Stimulated activated CD8-positive, alpha-beta memory T cell treated with anti-CD3 and anti-CD28 coated beads, Interleukin-12 subunit alpha, Interleukin-12 subunit beta, amount 100 ng/mL, for 24 hours (primary cell): ENCODE results near the gene KRTAP10-12.
"Not testable (repeated sequence)": the region's sequence is repeated elsewhere in the genome, so short reads cannot be mapped to it uniquely, and the experiment has no call there.

Experiments used
- DNase-seq: peaks from one replicate; pipeline ENCODE4 v3.0.0-alpha.2; 2020; ENCODE audit errors: extremely low read depth

The KRTAP10-12 gene, protein sequence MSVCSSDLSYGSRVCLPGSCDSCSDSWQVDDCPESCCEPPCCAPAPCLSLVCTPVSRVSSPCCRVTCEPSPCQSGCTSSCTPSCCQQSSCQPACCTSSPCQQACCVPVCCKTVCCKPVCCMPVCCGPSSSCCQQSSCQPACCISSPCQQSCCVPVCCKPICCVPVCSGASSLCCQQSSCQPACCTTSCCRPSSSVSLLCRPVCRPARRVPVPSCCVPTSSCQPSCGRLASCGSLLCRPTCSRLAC

DNA sequence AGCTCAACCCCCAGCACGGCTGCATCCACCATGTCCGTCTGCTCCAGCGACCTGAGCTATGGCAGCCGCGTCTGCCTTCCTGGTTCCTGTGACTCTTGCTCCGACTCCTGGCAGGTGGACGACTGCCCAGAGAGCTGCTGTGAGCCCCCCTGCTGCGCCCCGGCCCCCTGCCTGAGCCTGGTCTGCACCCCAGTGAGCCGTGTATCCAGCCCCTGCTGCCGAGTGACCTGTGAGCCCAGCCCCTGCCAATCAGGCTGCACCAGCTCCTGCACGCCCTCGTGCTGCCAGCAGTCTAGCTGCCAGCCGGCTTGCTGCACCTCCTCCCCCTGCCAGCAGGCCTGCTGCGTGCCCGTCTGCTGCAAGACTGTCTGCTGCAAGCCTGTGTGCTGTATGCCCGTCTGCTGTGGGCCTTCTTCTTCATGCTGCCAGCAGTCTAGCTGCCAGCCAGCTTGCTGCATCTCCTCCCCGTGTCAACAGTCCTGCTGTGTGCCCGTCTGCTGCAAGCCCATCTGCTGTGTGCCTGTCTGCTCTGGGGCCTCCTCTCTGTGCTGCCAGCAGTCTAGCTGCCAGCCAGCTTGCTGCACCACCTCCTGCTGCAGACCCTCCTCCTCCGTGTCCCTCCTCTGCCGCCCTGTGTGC is at the start of gene KRTAP10-12:
Gene KRTAP10-12 (plus strand): TSS at position 1 of the 639 bp plus-strand sequence. CDS start 30 bp downstream, at position 31.
- not testable (repeated sequence) for DNase-seq

DNA sequence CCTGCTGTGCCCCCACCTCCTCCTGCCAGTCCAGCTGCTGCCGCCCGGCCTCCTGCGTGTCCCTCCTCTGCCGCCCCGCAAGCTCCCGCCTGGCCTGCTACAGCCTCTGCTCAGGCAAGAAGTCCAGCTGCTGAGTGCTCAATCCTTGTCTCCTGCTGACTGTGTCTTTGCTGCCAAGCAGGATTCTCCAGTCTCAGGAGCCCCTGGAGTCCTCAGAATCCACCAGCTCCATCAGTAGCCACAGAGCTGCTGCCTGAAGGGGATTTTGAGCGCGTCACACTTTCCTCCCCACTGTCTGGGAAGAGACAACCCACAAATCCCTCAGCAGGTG is 49.8 kb upstream of the KRTAP10-12 start:
- no peak for DNase-seq

DNA sequence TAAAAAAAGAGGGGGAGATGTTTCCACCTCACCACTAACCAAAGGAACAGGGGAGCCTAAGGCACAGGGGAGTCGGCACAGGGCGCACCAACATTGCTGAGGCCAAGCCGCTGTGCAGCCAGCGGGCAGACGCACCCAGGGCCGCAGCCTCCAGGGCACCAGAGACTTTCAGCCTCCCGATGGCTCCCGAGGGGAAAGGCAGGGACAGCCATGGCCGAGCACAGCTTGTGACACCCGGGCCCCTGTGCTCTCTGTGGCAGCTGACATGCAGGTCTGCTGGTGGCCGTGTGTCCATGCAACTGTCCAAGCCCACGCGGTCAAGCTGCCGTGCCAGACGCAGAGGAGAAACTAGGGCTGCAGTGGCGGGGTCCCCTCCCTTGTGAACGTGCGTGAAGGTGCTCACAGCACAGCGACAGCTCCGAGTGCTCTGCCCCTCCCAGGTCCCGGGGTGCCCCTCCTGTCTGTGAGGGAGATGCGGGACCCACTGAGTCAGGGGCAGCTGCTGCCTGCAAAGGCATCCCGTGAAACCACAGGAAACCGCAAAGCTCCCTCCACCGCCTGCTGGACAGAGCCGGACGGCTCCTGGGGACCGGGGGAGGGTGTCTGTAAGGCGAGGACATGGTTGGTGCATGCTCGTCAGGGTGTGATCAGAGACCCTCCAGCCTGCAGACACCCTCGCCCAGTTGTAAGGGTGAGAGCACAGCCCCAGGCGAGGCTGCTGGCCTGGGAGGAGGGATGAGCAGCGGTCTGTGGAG is 48.2 kb upstream of the KRTAP10-12 start:
- DNase-seq = no peak

DNA sequence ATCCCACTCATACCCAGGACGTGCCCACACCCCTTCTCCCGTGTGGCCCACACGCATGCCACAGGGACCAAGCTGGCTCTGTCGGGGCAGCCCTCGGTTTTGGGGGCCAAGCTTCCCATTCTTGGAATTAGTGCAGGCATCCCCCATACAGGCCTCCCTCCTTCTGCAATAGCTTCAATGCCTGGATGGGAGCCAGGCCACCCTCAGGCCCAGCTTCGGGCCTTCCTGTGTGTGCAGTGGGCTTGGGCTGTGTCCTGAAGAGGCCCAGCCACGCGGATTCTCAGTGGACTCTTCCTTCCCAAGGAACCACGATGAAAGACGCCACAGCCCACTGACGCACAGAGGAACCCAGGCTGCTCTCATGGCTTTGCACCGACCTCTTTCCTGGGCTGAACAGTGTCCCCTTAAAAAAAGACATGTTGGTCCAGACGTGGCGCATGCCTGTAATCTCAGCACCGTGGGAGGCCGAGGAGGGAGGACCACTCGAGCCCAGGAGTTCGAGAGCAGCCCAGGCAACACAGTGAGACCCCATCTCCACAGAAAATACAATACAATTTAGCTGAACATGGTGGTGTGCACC is 47.4 kb upstream of the KRTAP10-12 start:
- DNase-seq = no peak

DNA sequence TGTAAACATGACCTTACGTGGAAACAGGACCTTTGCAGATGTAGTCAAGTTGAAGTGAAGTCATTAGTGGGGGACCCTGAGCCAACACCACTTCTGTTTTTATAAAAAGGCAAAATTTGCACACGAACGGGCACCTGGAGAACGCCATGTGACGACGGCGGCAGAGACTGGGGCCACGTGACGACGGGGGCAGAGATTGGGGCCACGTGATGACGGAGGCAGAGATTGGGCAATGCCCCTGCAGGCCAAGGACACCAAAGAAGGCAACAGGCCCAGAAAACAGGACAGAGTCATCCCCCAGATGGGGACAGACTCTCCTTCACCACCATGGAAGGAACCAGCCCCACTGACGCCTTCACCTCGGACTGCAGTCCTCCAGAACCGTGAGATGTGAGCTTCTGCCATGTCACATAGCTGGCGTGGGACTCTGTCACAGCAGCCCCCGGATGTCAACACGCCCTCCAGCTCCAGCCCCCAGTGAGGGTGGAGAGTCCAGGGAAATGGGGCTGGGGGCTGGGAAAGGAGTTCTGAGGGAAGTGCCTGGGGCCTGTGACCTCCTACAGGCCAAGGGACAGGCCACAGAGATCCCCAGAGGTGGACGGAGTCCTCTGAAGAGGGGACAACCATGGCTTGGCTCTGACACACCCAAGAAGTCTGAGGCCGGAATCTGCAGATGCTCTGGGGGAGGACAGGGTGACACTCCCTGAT is 46.6 kb upstream of the KRTAP10-12 start:
- no peak for DNase-seq

DNA sequence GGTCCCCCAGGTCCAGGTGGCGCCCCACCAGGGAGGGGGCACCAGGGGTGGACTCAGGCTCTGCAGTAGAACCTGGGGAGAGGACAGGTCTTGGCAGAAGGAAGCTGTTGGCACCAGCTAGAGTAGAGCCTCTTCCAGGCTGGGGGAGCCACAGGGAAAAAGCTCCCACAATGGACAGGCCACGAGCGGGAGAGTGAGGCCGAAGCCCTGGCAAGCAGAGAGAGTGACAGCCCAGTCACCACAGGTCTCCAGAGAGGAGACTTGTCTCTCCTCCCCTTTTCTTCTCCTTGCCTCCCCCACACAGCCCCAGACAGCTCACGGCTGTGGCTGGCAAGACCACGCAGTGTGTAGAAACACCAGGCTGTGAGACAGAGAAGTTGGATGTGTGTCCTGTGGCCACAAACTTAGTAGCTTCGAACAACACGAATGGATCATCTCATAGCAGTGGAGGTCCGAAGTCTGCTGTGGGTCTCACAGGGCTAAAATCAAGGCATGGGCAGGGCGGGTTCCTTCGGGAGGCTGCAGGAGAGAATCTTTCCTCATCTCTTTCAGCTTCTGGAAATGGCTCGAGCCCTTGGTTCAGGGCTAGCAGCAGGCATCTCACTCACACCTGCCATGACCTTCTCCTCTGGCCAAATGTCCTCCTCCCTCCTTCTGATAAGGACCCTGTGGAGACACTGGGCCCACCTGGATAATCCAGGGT is 45.8 kb upstream of the KRTAP10-12 start:
- DNase-seq = no peak

DNA sequence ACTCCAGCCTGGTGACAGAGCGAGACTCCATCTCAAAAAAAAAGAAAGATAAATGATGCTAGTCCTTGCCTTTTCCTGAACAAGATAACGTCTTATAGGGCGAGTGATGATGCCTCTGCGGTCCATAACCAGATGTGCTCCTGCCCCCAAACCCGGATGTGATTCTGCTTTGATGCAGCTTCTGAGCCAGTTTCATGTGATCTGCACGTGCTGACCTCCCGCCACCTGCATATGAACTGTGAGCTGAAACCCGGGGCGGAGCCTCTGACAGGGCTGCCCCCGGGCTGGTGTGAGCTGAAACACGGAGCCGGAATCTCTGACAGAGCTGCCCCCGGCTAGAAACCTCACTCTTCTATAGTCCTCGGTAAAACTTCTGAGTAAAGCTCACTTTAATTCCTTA is 43.8 kb upstream of the KRTAP10-12 start:
- no peak for DNase-seq

DNA sequence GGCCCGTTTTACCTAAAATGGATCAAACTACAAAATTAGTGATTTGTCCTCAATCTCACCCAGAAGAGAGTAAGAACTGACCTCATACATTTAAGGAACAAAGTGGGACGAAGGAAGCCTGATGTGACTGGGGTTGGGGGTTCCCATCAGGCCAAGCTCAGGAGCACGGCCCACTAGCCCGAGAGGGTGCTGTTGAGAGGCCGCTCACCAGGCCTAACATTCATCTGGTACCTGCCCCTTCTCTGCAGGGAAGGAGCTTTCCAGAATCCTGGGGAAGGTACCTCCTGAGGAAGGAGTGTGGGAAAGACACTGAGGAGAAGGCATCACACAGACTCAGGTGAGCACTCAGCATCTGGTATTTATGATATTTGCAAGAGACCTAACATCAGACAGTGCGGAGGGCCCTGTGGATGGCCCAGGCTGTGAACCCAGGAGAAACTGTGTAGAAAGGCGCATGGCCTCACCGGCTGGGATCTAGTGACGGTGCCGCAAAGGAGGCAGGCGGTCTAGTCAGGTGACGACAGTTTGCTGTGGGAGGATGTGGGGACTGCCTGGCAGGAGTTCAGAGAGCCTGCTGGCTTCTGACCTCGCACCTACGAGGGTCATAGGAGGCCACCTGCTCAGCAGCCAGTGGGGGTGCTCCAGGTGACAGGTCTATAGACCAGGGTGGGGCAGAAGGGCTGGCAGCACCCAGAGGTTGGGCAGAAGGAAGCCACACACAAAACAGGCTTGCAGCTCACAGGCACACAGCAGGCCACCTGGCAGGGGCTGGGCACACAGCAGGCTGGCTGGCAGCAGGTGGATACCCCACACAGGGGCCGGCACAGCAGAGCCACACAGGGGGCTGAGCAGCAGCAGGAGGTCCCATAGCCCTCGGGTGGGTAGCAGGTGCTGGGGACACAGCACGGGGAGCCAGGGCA is 43.1 kb upstream of the KRTAP10-12 start:
- DNase-seq = no peak

DNA sequence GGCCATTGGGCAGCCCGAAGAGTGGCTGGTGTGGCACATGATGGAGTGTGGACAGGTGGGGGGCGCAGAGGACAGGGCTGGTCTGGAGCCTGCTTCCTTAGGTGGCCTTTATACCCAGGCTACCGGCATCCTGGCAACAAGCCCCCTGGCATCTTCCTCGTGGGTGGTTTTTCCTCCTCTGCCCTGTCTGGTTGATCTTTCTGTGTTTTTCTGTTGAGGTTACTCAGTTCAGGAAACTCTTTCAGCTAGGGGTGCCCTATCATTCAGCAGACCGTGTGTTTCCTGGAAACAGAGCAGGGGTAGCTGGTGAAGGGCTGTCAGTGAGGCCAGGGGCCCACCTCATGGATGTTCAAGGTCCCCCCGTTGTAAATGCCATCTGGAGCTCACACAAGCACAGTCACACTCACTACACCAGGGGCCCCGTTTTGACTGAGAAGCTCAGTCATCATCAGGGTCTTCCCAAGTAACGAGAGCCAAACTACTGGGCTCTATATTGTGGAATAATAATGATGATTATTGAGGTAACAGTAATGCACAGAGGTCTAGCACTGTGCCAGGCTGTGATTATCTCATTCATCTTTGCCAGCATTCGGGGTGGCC is 42.3 kb upstream of the KRTAP10-12 start, which contains the start of gene KRTAP12-4:
Gene KRTAP12-4 (minus strand): TSS at position 84 of the 600 bp plus-strand sequence. CDS start 45 bp downstream, at position 39.
- no peak for DNase-seq

DNA sequence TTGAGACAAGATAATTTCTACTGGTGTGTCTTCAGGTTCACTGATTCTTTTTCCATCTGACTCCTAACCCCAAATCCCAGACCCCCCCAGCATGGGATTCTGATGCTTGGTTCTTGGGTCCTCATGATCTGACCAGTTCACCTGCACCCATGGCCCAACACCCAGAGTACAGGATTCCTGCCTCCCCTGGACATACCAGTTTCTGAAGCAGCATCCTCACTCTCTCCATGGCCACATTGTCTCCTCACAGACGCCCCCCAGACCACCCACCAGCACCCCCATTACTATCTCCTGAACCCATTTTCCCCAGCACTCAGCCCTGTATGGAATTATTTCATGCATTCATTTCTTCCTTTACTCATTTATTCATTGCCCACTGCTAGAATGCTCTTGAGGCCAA is 40.1 kb upstream of the KRTAP10-12 start:
- no peak for DNase-seq

DNA sequence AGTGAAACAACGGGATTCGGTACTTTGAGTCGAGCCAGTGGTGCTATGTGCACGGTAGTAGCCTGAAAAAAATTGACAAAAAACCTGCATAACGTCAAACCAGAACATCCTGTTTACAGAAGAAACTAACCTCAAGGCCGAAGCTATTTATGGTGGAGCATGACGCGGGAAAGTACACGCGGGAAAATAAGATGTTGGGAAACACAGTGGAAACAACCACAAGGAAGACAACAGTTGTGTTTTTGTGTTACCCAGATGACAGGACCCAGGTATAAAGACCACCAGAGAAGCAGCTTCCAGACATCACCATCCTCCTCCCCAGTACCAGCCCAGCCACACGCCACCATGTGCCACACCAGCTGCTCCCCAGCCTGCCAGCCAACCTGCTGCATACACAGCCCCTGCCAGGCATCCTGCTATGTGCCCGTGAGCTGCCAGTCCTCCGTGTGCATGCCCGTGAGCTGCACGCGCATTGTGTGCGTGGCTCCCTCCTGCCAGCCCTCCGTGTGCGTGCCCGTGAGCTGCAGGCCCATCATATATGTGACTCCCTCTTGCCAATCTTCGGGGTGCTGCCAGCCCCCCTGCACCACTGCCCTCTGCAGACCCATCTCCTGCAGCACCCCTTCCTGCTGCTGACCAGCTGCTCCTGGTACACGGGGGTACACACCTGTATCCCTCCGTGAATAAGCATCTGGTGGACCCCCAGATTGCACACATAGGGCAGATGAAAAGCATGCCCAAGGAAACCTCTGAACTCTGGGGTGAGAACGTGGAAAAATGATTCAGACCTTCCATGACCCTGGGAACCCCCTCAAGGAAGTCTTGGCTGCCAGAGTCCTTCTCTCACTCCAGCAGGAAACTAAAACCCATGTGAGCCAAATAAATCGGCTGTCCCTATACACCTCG is 39.1 kb upstream of the KRTAP10-12 start, which contains the start of gene KRTAP12-3:
Gene KRTAP12-3 (plus strand): TSS at position 298 of the 906 bp plus-strand sequence. CDS start 48 bp downstream, at position 346.
- DNase-seq = no peak

DNA sequence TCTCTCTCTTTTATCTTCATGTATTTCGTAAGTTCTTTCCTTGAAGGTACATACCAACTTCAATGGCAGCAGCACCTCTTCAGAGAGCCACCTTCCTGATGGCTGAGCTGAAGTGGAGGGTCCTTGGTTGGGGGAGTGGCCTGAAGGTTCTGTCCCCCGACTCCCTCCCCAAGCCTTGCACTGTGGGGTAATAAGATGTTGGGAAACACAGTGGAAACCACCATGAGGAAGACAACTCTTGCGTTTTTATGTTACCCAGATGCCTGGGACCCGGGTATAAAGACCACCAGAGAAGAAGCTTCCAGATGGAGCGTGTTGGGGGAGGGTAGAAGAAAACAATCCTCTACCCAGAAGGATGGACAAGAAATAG is 38.4 kb upstream of the KRTAP10-12 start:
- no peak for DNase-seq

DNA sequence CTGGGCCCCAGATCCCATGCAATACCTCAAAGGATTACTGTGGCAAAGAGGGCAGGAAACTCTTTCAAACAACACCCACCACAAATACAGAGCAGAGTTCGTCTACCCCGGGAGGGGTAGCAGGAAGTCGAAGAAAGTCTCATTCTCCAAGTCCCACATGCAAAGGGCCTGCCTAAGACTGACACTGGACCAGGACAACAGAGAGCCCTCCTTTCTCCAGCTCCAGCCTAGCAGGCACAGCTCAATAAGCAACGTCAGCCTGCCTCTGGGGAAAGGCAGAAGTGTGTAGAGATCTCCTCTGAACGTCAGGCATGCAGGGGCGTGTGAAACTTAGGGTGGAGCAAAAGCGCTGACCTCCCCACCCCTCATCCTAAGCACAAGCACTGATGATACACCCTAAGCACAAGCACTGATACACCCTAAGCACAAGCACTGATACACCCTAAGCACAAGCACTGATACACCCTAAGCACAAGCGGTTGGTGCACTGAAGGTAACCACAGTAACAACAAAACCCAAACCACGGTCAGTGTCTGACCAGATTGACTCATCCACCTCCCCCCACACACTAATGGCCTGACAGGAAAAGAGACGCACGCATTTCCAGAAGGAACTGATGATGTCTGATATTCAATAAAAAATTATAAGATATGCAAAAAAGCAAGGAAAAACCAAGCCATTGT is 37.9 kb upstream of the KRTAP10-12 start:
- DNase-seq = no peak

DNA sequence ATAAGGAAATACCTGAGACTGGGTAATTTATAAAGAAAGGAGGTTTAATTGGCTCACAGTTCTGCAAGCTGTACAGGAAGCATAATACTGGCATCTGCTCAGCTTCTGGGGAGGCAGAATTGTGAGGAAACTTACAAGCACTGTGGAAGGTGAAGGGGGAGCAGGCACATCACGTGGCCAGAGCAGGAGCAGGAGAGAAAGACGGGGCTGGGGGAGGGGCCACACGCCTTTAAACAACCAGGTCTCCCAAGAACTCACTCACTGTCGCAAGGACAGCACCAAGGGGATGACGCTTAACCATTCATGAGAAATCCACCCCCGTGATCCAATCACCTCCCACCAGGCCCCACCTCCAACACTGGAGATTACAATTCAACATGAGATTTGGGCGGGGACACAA is 35.4 kb upstream of the KRTAP10-12 start:
- DNase-seq = not testable (repeated sequence)

DNA sequence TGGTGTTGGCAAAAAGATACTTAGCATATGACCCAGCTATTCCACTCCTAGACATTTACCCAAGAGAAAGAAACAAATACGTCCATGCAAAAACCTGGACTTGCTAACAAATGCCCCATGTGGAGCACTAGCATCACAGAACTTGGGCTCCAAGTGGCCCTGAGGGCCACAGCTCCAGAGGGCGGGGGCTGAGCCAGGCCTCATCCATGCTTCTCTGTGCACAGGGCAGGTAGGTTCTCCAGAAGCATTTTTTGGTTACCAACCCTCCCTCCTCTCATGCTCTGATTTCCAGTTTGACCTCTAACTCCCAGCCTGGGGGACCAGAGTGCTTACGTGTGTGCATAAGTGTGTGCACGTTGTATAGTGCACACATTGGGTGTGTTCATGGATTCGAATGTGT is 32.3 kb upstream of the KRTAP10-12 start:
- DNase-seq = no peak

DNA sequence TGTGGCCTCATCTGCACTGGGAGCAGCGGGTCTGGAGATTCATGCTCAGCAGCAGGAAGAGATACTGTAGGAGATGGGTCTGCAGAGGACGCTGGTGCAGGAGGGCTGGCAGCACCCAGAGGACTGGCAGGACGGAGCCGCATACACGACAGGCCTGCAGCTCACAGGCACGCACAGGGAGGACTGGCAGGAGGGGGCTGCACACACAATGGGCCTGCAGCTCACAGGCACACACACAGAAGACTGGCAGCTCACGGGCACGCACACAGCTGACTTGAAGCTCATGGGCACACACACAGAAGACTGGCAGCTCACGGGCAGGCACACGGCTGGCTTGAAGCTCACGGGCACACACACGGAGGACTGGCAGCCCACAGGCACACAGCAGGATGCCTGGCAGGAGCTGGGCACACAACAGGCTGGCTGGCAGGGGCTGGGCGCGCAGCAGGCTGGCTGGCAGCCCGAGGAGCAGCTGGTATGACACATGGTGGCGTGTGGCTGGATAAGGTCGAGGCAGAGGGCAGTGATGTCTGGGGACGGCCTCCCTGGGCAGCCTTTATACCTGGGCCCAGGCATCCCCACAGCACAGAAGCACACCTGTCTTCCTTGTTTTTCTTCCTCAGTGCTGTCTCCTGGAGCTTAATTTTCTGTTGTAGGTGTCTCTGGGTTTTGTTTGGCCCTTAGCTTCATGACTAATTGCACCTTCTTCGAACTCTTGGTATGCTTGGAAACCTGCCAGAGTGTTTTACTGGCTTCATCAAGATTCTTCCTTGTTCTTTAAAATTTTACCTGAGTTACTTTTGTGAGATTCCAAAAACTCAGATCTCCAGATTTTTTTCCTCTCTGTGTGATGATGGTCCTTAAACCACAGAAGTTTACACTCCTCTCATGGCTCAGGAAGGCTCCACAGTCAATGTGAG is 30.3 kb upstream of the KRTAP10-12 start, which contains the start of gene KRTAP12-2:
Gene KRTAP12-2 (minus strand): TSS at position 527 of the 920 bp plus-strand sequence. CDS start 41 bp downstream, at position 486.
- no peak for DNase-seq

DNA sequence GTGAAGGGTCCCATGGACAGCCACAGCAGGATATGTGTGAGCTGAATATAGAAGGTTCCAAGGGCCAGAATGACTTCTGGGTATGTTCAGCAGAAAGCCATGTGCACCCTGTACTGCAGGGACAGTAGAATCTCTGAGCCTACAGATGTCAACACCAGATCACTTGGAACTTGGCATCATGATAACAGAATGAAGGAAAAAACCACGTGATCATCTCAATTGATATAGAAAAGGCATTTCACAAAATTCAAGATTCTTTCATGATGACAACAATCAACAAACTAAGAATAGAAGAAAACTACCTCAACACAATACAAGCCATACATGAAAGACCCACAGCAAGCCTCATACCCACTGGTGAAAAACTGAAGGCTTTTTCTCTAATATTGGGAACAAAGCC is 29.4 kb upstream of the KRTAP10-12 start:
- DNase-seq = no peak
